GM21515 (cell line): ENCODE measurements around the gene FASN.

Experiments
- ATAC-seq: cut with Tn5 transposase; IDR thresholded peaks from one replicate; pipeline ENCODE4 v1.9.1; 2021; ENCODE audit not compliant: unreplicated experiment

Gene FASN

DNA sequence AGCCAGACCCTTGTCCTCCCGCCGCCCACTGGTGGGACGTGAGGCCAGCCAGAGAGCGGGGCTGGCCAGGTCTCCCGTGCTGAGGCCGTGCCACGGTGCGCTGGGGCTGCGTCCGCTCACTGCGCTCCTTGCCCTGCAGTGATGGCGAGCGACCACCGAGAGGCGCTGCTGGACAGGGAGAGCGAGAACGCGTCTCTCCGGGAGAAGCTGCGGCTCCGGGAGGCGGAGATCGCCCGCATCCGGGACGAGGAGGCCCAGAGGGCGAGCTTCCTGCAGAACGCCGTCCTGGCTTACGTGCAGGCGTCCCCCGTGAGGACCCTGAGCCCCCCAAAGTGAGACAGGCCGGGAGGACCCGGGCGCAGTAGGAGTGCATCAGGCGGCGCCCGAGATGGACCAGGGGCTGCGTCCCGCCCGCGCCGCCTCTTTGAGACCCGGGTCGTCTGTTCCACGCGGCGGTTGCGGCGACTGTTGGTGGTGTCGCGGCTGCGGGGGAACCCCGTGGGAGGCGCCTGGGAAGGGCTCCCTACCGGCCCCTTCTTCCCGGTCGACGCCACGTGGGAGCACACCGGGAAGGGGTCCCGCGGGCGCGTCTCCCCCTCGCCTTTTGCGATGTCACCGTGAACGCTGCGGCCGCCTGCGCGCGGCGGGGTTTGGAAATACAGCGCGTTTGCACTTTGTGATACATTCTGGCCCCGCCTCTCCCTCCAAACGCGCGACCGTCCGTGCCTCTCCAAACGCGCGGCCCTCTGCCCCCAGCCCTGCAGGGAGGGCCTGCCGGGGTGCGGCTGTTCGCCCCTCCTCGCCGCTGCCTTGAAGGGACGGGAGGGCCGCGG lies 67.3 kb downstream of the FASN start:
- peak; percentile 36 for ATAC-seq

DNA sequence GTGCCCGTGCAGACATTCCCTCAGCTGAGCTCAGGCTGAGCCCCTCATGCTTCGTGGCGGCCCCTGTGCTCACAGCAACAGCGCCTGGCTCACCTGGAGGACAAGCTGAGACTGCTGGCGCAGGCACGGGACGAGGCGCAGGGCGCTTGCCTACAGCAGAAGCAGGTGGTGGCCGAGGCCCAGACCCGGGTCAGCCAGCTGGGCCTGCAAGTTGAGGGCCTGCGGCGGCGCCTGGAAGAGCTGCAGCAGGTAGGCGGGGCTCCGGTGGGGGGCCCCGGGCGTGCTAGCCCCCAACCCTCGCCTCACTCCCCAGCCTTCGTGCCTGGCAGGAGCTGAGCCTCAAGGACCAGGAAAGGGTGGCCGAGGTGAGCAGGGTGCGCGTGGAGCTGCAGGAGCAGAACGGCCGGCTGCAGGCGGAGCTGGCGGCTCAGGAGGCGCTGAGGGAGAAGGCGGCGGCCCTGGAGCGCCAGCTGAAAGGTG lies 68.0 kb downstream of the FASN start:
- ATAC-seq = no peak

DNA sequence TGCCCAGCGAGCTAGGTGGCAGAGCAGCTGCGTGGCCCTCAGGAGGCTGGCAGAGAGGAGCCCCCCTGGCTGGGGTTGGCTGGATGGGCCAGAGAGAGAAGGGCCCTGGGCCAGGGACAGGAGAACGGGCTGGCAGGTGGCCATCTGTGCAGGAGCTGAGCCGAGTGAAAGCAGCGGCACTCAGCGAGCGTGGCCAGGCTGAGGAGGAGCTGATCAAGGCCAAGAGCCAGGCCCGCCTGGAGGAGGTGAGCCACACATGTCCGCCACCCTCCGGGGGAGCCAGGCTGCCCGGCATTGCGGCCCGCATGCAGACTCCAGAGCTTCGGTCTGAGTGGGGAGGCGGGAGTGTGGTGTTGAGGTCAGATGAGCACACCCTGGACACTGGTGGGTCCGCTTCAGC lies 68.6 kb downstream of the FASN start:
- ATAC-seq = no peak

DNA sequence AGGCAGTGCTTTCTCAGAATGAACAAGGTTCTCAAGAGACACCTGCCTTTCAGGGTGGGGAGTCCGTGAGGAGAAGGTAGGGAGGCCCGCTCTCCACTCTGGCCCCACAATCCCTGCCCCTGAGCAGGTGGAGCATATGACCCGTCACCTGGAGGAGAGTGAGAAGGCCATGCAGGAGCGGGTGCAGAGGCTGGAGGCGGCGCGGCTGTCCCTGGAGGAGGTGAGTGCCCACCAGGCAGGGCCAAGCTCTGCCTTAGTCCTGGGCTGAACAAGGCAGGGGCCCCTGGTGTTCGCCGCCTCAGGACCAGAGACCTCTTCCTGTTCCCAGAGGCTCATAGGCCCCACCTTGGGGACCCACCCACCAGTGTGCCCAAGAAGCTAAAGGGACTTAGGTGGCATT lies 69.1 kb downstream of the FASN start:
- no peak for ATAC-seq
